ENCODE measurements around the gene SMIM36.
"Not testable (repeated sequence)": the region's sequence is repeated elsewhere in the genome, so short reads cannot be mapped to it uniquely, and the experiment has no call there.

GRCh38 chr17:55523032-55523431 is 11.8 kb upstream of the SMIM36 start:
- TF ChIP-seq CTCF, POLR2A (IDR thresholded peaks at IDR 0.05): not testable (repeated sequence)
